H1 (cell line): ENCODE data around the gene PNPLA3. TPM values are rescaled to one million over a fixed set of nuclear protein-coding genes. Genes with fewer than 3 reads are reported as not detected.

ENCODE experiments used
- CHD1 ChIP-seq: IDR thresholded peaks from 2 replicates; pipeline ENCODE4 v1.6.1; 2012; ENCODE audit warnings: low read depth, low read length, improper control_type of control experiment
- CREB1 ChIP-seq: IDR thresholded peaks from 2 replicates; pipeline ENCODE4 v1.6.1; 2012; ENCODE audit warnings: inconsistent platforms
- KDM1A ChIP-seq: fragments of 200-600, 300-600 bp; sonication (generic); IDR thresholded peaks from 2 replicates; pipeline ENCODE4 v1.7.1; 2016; ENCODE audit warnings: mild to moderate bottlenecking, low read length, borderline replicate concordance
- KDM4A ChIP-seq: IDR thresholded peaks from one replicate; pipeline ENCODE4 v1.7.1; 2012; ENCODE audit warnings: low read depth, mild to moderate bottlenecking, moderate library complexity, low read length, inconsistent platforms; ENCODE audit not compliant: severe bottlenecking
- polyA plus RNA-seq, 7 experiments: library from polyadenylated mRNA; depleted of rRNA in 3 of 7; stranded (reverse) in 5 of 7; unstranded in 2 of 7; fragments of >200 nt in 5 of 7; fragments of 200-250 nt in 2 of 7; gene quantifications; 1 replicate in 5 of 7; 2 replicates in 1 of 7; 4 replicates in 1 of 7; pipeline versions ENCODE4 v1.2.1 to v1.2.3, GENCODE V29; 2011 to 2013; ENCODE audit warnings: missing spikeins in 2 of 7, mixed read lengths in 2 of 7
- total RNA-seq: library from RNA; stranded (reverse); fragmentation: NEBNext Ultra II Directional; extraction: Animal tissue kit (Norgen Biotek cat#: 25700); gene quantifications from 2 replicates; pipeline ENCODE4 v1.2.1, GENCODE V29; 2021
- TF ChIP-seq, protein P1 (sequence below): fragments of 300-600 bp; sonication (generic); IDR thresholded peaks from 2 replicates; pipeline ENCODE4 v1.7.1; 2012; ENCODE audit warnings: low read length, moderate library complexity, mild to moderate bottlenecking, inconsistent platforms; ENCODE audit not compliant: insufficient replicate concordance

PNPLA3 gene
- total and polyA plus RNA-seq, 2 of the 8 experiments (the other 6 are each of a cell fraction or from before 2014, with no cell fraction given): 17.5 to 23.4 TPM

GRCh38 chr22:43924877-43925276 lies 1.3 kb downstream of the PNPLA3 start (continued):
- TF ChIP-seq, protein P1, sequence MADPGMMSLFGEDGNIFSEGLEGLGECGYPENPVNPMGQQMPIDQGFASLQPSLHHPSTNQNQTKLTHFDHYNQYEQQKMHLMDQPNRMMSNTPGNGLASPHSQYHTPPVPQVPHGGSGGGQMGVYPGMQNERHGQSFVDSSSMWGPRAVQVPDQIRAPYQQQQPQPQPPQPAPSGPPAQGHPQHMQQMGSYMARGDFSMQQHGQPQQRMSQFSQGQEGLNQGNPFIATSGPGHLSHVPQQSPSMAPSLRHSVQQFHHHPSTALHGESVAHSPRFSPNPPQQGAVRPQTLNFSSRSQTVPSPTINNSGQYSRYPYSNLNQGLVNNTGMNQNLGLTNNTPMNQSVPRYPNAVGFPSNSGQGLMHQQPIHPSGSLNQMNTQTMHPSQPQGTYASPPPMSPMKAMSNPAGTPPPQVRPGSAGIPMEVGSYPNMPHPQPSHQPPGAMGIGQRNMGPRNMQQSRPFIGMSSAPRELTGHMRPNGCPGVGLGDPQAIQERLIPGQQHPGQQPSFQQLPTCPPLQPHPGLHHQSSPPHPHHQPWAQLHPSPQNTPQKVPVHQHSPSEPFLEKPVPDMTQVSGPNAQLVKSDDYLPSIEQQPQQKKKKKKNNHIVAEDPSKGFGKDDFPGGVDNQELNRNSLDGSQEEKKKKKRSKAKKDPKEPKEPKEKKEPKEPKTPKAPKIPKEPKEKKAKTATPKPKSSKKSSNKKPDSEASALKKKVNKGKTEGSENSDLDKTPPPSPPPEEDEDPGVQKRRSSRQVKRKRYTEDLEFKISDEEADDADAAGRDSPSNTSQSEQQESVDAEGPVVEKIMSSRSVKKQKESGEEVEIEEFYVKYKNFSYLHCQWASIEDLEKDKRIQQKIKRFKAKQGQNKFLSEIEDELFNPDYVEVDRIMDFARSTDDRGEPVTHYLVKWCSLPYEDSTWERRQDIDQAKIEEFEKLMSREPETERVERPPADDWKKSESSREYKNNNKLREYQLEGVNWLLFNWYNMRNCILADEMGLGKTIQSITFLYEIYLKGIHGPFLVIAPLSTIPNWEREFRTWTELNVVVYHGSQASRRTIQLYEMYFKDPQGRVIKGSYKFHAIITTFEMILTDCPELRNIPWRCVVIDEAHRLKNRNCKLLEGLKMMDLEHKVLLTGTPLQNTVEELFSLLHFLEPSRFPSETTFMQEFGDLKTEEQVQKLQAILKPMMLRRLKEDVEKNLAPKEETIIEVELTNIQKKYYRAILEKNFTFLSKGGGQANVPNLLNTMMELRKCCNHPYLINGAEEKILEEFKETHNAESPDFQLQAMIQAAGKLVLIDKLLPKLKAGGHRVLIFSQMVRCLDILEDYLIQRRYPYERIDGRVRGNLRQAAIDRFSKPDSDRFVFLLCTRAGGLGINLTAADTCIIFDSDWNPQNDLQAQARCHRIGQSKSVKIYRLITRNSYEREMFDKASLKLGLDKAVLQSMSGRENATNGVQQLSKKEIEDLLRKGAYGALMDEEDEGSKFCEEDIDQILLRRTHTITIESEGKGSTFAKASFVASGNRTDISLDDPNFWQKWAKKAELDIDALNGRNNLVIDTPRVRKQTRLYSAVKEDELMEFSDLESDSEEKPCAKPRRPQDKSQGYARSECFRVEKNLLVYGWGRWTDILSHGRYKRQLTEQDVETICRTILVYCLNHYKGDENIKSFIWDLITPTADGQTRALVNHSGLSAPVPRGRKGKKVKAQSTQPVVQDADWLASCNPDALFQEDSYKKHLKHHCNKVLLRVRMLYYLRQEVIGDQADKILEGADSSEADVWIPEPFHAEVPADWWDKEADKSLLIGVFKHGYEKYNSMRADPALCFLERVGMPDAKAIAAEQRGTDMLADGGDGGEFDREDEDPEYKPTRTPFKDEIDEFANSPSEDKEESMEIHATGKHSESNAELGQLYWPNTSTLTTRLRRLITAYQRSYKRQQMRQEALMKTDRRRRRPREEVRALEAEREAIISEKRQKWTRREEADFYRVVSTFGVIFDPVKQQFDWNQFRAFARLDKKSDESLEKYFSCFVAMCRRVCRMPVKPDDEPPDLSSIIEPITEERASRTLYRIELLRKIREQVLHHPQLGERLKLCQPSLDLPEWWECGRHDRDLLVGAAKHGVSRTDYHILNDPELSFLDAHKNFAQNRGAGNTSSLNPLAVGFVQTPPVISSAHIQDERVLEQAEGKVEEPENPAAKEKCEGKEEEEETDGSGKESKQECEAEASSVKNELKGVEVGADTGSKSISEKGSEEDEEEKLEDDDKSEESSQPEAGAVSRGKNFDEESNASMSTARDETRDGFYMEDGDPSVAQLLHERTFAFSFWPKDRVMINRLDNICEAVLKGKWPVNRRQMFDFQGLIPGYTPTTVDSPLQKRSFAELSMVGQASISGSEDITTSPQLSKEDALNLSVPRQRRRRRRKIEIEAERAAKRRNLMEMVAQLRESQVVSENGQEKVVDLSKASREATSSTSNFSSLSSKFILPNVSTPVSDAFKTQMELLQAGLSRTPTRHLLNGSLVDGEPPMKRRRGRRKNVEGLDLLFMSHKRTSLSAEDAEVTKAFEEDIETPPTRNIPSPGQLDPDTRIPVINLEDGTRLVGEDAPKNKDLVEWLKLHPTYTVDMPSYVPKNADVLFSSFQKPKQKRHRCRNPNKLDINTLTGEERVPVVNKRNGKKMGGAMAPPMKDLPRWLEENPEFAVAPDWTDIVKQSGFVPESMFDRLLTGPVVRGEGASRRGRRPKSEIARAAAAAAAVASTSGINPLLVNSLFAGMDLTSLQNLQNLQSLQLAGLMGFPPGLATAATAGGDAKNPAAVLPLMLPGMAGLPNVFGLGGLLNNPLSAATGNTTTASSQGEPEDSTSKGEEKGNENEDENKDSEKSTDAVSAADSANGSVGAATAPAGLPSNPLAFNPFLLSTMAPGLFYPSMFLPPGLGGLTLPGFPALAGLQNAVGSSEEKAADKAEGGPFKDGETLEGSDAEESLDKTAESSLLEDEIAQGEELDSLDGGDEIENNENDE: no peak
- TF ChIP-seq KDM4A (no peak), KDM1A (no peak), CREB1 (no peak), CHD1 (no peak)
